Esophagus muscularis mucosa (tissue), 4 donors: ENCODE results near the gene ME3. TPM values are rescaled to one million over a fixed set of nuclear protein-coding genes. Genes with fewer than 3 reads are reported as not detected.
"Not testable (repeated sequence)": the region's sequence is repeated elsewhere in the genome, so short reads cannot be mapped to it uniquely, and the experiment has no call there.

ENCODE experiments used
- DNase-seq: peaks from one replicate; pipeline ENCODE4 v3.0.0-alpha.2; 2017; ENCODE audit errors: extremely low spot score
- H3K27ac ChIP-seq, 4 donors: fragments of 200-600 bp; sonication (generic); replicated peaks in 1 of 4; 1 replicate in 3 of 4; 2 replicates in 1 of 4; pipeline ENCODE4 v1.5.1; 2016 to 2019; ENCODE audit warnings: mild to moderate bottlenecking in 1 of 4
- H3K27me3 ChIP-seq, 4 donors: fragments of 200-600 bp; sonication (generic); one replicate each; pipeline versions ENCODE4 v1.5.1 to v1.6.0; 2016 to 2019
- H3K36me3 ChIP-seq, 4 donors: fragments of 200-600 bp; sonication (generic); one replicate each; pipeline ENCODE4 v1.5.1; 2016 to 2019
- H3K4me1 ChIP-seq, 4 donors: fragments of 200-600 bp; sonication (generic); one replicate each; pipeline ENCODE4 v1.5.1; 2016 to 2019
- H3K4me3 ChIP-seq, 4 donors: fragments of 200-600 bp; sonication (generic); 1 replicate in 2 of 4; 2 replicates in 2 of 4; pipeline ENCODE4 v1.5.1; 2016 to 2019; ENCODE audit warnings: mild to moderate bottlenecking in 4 of 4, moderate library complexity in 1 of 4
- H3K9me3 ChIP-seq, 4 donors: fragments of 200-600 bp; sonication (generic); 1 replicate in 3 of 4; 2 replicates in 1 of 4; pipeline ENCODE4 v1.5.1; 2016 to 2019
- CTCF ChIP-seq, 3 experiments: fragments of 200-600 bp in 2 of 3; fragments of 450-650 bp in 1 of 3; sonication (generic) in 2 of 3; IDR thresholded peaks; one replicate each; pipeline ENCODE4 v1.5.1; 2017 to 2019; ENCODE audit warnings: antibody characterized with exemption in 3 of 3, mild to moderate bottlenecking in 2 of 3, moderate library complexity in 1 of 3
- EP300 ChIP-seq: sonication (generic); formaldehyde crosslinking; IDR thresholded peaks from one replicate; pipeline ENCODE4 v1.6.1; 2017; ENCODE audit warnings: antibody characterized with exemption
- POLR2A ChIP-seq: fragments of 450-650 bp; IDR thresholded peaks from one replicate; pipeline ENCODE4 v1.6.1; 2017; ENCODE audit warnings: antibody characterized with exemption, moderate library complexity, mild to moderate bottlenecking, low read depth
- POLR2AphosphoS5 ChIP-seq, 2 donors: sonication (generic); formaldehyde crosslinking; IDR thresholded peaks; one replicate each; pipeline ENCODE4 v1.6.1; 2017; ENCODE audit warnings: antibody characterized with exemption in 2 of 2
- WGBS: methylation state at CpG from one replicate; pipeline ENCODE4 v1.1.5; 2018; 5-methylcytosine and 5-hydroxymethylcytosine counted together
- intact Hi-C: fragments of 100-400 bp; cut with DNase I; formaldehyde crosslinking; loops from one replicate; pipeline ENCODE4 v1.15.1; 2023
- total RNA-seq, 4 donors: library from RNA; depleted of rRNA; stranded (reverse); fragments of >200 nt; gene quantifications; one replicate each; pipeline versions ENCODE4 v1.1.0 to v1.2.1, GENCODE V29; 2016

Gene ME3
- total RNA-seq, 4 donors from 2014 or later, result 20.4 to 50.1 (median 26.2) TPM

- Histone ChIP-seq H3K27ac (peak overlapping the region in 1 of 4 donors; percentile 44), H3K4me1 (peaks cover 8 to 31% (median 23%) of the 10 kb centered on the region in 4 donors), H3K36me3 (no peaks in the 10 kb centered on the region), H3K4me3 (no peak overlapping the region), H3K9me3 (no peaks in the 10 kb centered on the region), H3K27me3 (no peaks in the 10 kb centered on the region)
- no peak for TF ChIP-seq POLR2AphosphoS5 (IDR thresholded peaks at IDR 0.05)
- WGBS, result 78% methylated on average over 1 of the region's 1 CpG
- no peak for DNase-seq
- intact Hi-C loops, result no loop called here
Measured at GRCh38 chr11:86565388-86565787, 107.0 kb downstream of the ME3 start.

DNA sequence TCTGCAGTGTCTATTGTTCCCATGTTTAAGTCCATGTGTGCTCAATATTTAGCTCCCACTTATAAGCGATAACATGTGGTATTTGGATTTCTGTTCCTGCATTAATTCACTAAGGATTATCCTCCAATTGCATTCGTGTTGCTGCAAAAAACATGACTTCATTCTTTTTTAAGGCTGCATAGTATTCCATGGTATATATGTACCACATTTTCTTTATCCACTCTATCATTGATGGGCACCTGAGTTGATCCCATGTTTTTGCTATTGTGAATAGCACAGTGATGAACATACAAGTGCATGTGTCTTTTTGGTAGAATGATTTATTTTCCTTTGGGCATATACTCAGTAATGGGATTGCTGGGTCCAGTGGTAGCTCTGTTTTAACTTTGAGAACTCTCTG is 109.6 kb downstream of the ME3 start:
- H3K4me3 ChIP-seq, DNase-seq, H3K27me3 ChIP-seq, H3K9me3 ChIP-seq, H3K36me3 ChIP-seq, intact Hi-C loops, H3K27ac ChIP-seq: not testable (repeated sequence)
- WGBS, result 91% methylated on average over 2 of the region's 2 CpGs
- H3K4me1 ChIP-seq, result peaks cover 27 to 50% (median 39%) of the 10 kb centered on the region in 4 donors

GRCh38 chr11:86559311-86559945 is 113.0 kb downstream of the ME3 start:
- WGBS, result 51% methylated on average over 7 of the region's 7 CpGs
- Histone ChIP-seq H3K4me3 (no peak overlapping the region), H3K4me1 (peaks cover 19 to 39% (median 29%) of the 10 kb centered on the region in 4 donors), H3K27me3 (no peaks in the 10 kb centered on the region), H3K9me3 (no peaks in the 10 kb centered on the region), H3K36me3 (peaks cover 0 to 8% (median 2%) of the 10 kb centered on the region in 4 donors), H3K27ac (peak overlapping the region; percentile 63 to 66 (median 64))
- intact Hi-C loops, result no loop called here
- TF ChIP-seq EP300, result no peak
- TF ChIP-seq POLR2AphosphoS5 (IDR thresholded peaks at IDR 0.05), result peak in 1 of 2 donors; percentile 55
- DNase-seq, result peak; percentile 77

GRCh38 chr11:86558841-86559240 is 113.6 kb downstream of the ME3 start:
- no peak for TF ChIP-seq POLR2AphosphoS5 (IDR thresholded peaks at IDR 0.05)
- TF ChIP-seq EP300, result no peak
- no peak for TF ChIP-seq CTCF (IDR thresholded peaks at IDR 0.05)
- H3K4me1 ChIP-seq, result peaks cover 19 to 39% (median 29%) of the 10 kb centered on the region in 4 donors
- no peaks in the 10 kb centered on the region for H3K9me3 ChIP-seq
- intact Hi-C loops, result no loop called here
- peaks cover 0 to 8% (median 2%) of the 10 kb centered on the region in 4 donors for H3K36me3 ChIP-seq
- no peak overlapping the region for H3K4me3 ChIP-seq
- 95% methylated on average over 2 of the region's 2 CpGs for WGBS
- peak overlapping the region; percentile 63 to 66 (median 64) for H3K27ac ChIP-seq
- H3K27me3 ChIP-seq, result no peaks in the 10 kb centered on the region
- DNase-seq, result no peak

DNA sequence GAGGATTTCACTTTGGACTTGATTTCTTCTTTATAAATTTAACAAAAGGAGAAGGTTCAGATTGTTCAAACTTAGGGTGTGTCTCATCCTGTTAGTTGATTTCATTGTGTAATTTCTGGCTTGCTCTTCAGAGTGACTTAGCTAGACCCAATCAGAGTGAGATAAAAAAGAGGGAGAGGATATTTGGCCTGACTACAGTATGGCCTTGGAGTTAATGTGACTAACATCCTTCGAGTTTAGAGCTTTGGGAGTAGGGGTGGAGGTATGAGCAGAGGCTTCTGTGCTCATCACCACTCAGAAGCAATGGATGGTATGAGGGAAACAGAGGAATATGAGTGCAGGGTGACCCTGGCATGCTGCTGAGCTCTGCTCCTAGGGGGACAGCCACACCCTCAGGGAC is 114.2 kb downstream of the ME3 start:
- intact Hi-C loops, result no loop called here

DNA sequence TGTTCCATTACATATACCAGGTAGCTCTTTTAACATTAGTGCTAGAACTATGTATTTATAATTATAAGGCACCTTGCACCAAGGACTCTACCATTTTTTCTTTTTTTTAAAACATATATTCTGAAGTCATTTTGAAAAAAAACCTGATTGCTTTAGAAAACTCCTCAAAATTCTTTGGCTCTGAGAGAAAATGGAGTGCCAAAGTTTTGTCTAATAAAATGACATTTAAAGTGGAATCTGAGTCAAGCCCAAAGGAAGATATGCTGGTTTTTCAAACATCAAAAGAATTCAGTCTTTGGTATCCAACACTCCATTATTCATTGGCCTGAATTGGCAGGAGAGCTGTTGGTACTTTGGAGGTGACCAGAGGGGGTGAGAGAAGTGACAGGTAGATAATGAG is 116.5 kb downstream of the ME3 start:
- Histone ChIP-seq H3K27me3 (no peaks in the 10 kb centered on the region), H3K4me3 (no peak overlapping the region), H3K9me3 (no peaks in the 10 kb centered on the region), H3K4me1 (peaks cover 42 to 67% (median 47%) of the 10 kb centered on the region in 4 donors), H3K27ac (no peak overlapping the region), H3K36me3 (peaks cover 0 to 8% (median 2%) of the 10 kb centered on the region in 4 donors)
- no peak for DNase-seq
- intact Hi-C loops, result no loop called here
- no peak for TF ChIP-seq POLR2AphosphoS5 (IDR thresholded peaks at IDR 0.05)
- TF ChIP-seq EP300, result no peak
- TF ChIP-seq POLR2A, result no peak
- TF ChIP-seq CTCF (IDR thresholded peaks at IDR 0.05), result no peak

More for the DNA sequence above, 114.2 kb downstream of the ME3 start:
- 38% methylated on average over 1 of the region's 1 CpG for WGBS
- DNase-seq, result no peak
- TF ChIP-seq POLR2A (no peak), POLR2AphosphoS5 (IDR thresholded peaks at IDR 0.05) (peak; percentile 31 to 58), CTCF (IDR thresholded peaks at IDR 0.05) (no peak), EP300 (no peak)
- no peaks in the 10 kb centered on the region for H3K27me3 ChIP-seq
- H3K36me3 ChIP-seq, result peaks cover 0 to 8% (median 2%) of the 10 kb centered on the region in 4 donors
- H3K9me3 ChIP-seq, result no peaks in the 10 kb centered on the region
- peaks cover 20 to 44% (median 31%) of the 10 kb centered on the region in 4 donors for H3K4me1 ChIP-seq
- no peak overlapping the region for H3K4me3 ChIP-seq
- peak overlapping the region; percentile 63 to 66 (median 64) for H3K27ac ChIP-seq
